ENCODE measurements around the gene DAP.

DAP gene

DNA sequence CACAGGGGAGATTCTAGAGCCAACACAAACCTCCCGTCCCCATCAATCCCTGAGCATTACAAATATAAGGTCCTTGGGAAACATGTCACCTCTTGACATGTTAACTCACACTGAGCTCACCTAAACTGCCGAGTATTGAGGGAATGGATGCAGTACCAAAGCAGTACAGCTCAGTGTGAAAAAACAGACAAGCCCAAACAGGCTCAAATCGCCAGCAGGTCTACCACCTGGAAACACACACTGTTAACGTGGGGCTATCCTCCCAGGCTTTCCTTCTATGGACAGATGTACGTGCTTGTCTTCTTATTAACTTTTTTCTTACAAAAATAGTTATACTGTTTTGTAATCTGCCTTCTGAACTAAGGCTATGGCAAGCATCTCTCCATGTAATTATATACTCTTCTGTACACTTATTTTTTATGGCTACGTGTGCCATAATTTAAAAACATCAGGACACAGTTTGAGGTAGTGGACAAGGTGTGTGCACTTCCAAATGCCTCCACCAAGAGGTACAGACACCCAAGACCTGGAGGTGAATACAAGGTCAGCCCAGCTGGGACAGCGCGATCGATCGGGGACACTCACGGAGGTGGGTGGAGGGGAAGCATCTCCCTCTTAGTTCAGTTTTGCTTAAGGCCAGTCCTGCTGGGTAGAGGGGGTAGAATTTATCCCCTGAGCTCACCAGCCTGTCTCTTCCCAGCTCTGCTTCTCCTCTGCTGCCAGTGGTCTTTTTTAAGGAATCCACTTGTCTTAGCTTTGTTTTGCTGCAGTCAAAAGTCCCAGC is 76.5 kb downstream of the DAP start:
- DNase-seq (ENCODE audit: extremely low spot score) = peak; percentile 56
- TF ChIP-seq, protein P1, sequence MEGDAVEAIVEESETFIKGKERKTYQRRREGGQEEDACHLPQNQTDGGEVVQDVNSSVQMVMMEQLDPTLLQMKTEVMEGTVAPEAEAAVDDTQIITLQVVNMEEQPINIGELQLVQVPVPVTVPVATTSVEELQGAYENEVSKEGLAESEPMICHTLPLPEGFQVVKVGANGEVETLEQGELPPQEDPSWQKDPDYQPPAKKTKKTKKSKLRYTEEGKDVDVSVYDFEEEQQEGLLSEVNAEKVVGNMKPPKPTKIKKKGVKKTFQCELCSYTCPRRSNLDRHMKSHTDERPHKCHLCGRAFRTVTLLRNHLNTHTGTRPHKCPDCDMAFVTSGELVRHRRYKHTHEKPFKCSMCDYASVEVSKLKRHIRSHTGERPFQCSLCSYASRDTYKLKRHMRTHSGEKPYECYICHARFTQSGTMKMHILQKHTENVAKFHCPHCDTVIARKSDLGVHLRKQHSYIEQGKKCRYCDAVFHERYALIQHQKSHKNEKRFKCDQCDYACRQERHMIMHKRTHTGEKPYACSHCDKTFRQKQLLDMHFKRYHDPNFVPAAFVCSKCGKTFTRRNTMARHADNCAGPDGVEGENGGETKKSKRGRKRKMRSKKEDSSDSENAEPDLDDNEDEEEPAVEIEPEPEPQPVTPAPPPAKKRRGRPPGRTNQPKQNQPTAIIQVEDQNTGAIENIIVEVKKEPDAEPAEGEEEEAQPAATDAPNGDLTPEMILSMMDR (IDR thresholded peaks at IDR 0.05; ENCODE audit: control extremely low read depth, extremely low read depth, low read depth, missing control alignments) = no peak
- POLR2A ChIA-PET = interaction anchor here (0.6 to 2.4 kb wide), 4 partner anchors 48 to 155 kb away, joined by 3 to 16 read pairs (median 7); no protein-coding TSS in a partner anchor
- CTCF ChIA-PET = interaction anchor here (0.7 to 4.2 kb wide), 13 partner anchors 10 to 233 kb away, joined by 3 to 18 read pairs (median 4); no protein-coding TSS in a partner anchor

DNA sequence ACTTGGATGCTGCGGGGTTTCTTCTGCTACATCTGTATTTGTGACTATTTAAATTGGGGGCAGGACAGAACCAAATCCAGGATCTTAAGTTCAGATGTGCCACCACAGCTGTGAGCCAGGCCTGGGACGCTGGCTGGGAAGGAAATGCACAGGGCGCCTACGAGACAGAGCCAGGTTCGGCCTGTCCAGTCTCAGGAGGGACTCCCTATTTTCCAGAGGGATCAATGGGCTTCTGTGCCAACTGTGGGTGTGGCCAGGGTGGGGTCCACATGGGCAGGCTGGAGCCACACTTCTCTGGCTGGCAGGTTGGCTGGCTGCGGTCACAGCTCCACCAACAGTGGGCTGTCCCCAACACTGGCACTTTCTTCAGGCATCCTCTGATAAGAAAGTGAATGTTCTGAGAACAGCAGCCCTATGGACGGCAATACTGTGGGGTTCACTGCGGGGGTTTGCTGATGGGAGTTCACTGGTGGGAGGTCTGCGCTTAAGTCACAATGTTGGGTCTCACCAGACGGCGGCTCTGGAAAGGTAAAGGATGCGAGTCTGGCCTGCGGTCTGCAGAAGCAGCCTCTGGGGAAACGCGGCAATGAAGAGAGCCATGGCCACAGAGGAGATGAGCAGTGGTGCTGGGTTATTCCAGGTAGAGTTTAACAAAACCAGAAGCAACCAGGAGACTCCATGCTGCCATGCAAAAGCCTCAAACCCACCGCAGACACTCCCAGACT is 78.1 kb downstream of the DAP start:
- DNase-seq (ENCODE audit: extremely low spot score) = no peak
- POLR2A ChIA-PET = interaction anchor here (2.4 kb wide), 1 partner anchor 47 kb away, joined by 16 read pairs; no protein-coding TSS in a partner anchor

DNA sequence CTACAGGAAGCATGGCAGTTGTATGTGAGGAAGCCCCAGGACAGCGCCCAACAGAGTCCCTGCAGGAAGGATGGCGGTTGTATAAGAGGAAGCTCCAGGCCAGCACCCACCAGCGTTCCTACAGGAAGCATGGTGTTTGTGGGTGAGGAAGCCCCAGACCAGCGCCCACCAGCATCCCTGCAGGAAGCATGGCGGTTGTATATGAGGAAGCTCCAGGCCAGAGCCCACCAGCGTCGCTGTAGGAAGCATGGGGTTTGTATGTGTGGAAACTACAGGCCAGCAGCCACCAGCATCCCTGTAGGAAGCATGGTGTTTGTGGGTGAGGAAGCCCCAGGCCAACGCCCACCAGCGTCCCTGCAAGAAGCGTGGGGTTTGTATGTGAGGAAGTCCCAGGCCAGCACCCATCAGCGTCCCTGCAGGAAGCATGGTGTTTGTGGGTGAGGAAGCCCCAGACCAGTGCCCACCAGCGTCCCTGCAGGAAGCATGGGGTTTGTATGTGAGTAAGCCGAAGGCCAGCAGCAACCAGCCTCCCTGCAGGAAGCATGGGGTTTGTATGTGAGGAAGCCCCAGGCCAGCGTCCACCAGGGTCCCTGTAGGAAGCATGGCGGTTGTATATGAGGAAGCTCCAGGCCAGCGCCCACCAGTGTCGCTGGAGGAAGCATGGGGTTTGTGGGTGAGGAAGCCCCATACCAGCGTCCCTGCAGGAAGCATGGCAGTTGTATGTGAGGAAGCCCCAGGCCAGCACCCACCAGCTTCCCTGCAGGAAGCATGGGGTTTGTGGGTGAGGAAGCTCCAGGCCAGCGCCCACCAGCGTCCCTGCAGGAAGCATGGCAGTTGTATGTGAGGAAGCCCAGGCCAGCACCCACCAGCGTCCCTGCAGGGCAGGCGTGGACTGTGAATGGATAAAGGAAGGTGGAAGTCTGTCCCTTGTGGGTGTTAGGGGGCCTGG is 79.0 kb downstream of the DAP start:
- POLR2A ChIA-PET = no interaction called here
- TF ChIP-seq, protein P1 (IDR thresholded peaks at IDR 0.05; ENCODE audit: control extremely low read depth, extremely low read depth, low read depth, missing control alignments) = no peak
- CTCF ChIA-PET = no interaction called here
- no peak for DNase-seq (ENCODE audit: extremely low spot score)

More for the DNA sequence above, 78.1 kb downstream of the DAP start:
- CTCF ChIA-PET = interaction anchor here (4.2 kb wide), 1 partner anchor 56 kb away, joined by 18 read pairs; no protein-coding TSS in a partner anchor
- TF ChIP-seq, protein P1 (IDR thresholded peaks at IDR 0.05; ENCODE audit: control extremely low read depth, extremely low read depth, low read depth, missing control alignments) = no peak

DNA sequence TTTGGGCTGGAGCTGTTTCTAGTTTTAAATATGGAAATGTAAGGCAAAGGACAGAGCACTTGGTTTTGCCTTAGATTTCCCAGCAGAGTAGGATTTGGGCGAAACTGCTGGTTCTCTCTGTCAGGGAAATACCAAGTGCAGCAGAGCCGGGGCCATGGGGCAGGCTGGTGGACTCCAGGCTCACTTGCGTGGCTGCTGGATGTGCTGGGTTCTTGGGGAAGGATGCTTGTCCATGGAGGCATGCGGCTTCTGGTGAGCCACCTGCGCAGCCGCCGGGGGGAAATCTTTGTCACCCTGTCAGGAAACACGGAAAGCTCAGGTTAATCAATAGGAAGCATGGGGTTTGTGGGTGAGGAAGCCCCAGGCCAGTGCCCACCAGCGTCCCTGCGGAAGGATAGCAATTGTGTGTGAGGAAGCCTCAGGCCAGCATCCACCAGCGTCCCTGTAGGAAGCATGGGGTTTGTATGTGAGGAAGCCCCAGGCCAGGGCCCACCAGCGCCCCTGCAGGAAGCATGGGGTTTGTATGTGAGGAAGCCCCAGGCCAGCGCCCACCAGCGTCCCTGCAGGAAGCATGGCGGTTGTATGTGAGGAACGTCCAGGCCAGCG is 80.1 kb downstream of the DAP start:
- TF ChIP-seq, protein P1 (IDR thresholded peaks at IDR 0.05; ENCODE audit: control extremely low read depth, extremely low read depth, low read depth, missing control alignments) = no peak
- CTCF ChIA-PET = interaction anchor here (1.1 kb wide), 1 partner anchor 10 kb away, joined by 3 read pairs; no protein-coding TSS in a partner anchor
- no peak for DNase-seq (ENCODE audit: extremely low spot score)
- POLR2A ChIA-PET = no interaction called here

DNA sequence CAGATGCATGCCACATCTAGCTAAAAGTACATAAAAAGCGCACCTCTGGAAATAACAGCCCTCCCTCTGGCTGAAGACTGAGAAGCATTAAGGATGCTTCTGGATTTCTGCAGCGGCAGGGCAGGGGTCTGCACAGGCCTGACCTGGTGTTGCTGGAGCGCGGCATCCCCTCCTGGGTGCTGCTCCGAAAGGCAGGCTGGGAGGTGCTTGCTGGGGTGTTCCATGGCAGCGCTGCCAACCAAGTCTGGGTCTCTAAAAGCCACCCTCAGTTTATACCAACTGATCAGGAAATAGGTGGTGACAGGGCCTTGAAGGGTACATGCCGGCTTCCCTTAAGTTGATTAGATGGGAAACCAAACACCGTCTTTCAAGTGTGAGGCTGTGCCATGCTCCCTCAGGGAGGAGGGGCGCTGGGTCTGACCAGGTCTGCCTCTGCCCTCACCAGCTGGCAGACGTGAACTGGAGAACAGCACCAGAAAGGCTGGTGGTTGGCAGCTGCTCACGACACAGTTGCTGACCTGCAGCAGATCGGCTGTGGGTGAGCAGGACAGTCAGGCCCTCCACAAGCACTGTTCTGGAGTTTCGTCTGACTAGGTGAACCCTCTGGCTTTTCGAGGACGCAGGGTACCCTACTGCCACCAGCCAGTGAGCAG is 81.6 kb downstream of the DAP start:
- POLR2A ChIA-PET = interaction anchor here (1.6 kb wide), 1 partner anchor 42 kb away, joined by 3 read pairs; no protein-coding TSS in a partner anchor
- DNase-seq (ENCODE audit: extremely low spot score) = no peak
- CTCF ChIA-PET = interaction anchor here (0.8 to 1.8 kb wide), 7 partner anchors 10 to 227 kb away, joined by 3 to 9 read pairs (median 4); no protein-coding TSS in a partner anchor
- TF ChIP-seq, protein P1 (IDR thresholded peaks at IDR 0.05; ENCODE audit: control extremely low read depth, extremely low read depth, low read depth, missing control alignments) = no peak
